ENCODE results near the gene CDH23. TPM values are rescaled to one million over a fixed set of nuclear protein-coding genes. Genes with fewer than 3 reads are reported as not detected.

The CDH23 gene
- total and polyA plus RNA-seq, 2 of the 8 experiments (the other 6 are each of a cell fraction or from before 2014, with no cell fraction given), result 1.9 to 4.9 TPM

- TF ChIP-seq ATF2 (IDR thresholded peaks at IDR 0.05; ENCODE audit: low read length), result no peak
- TF ChIP-seq BACH1 (IDR thresholded peaks at IDR 0.05; ENCODE audit: low read length), result no peak
- no peak for TF ChIP-seq TBP (IDR thresholded peaks at IDR 0.05; ENCODE audit: low read depth, low read length)
These were observed 422.0 kb downstream of the CDH23 start (continued) for GRCh38 chr10:71818674-71819260.
